Measurements from ENCODE around the gene DHX36.

- no peak for TF ChIP-seq CTCF (conservative IDR thresholded peaks at IDR 0.05; ENCODE audit: low read length)
- TF ChIP-seq EZH2phosphoT487 (IDR thresholded peaks at IDR 0.05; ENCODE audit: borderline replicate concordance, low read depth, low read length), result no peak
Measured at GRCh38 chr3:154241496-154241895, 82.8 kb downstream of the DHX36 start.
